Gastroesophageal sphincter (tissue), 4 donors: ENCODE data around the gene LENG8. TPM values are rescaled to one million over a fixed set of nuclear protein-coding genes. Genes with fewer than 3 reads are reported as not detected.
"Not testable (repeated sequence)": the region's sequence is repeated elsewhere in the genome, so short reads cannot be mapped to it uniquely, and the experiment has no call there.

Experiments
- ATAC-seq: fragments of 150-250 bp; one replicate; pipeline ENCODE4 v1.9.1; 2016; ENCODE audit warnings: mild to moderate bottlenecking, moderate library complexity
- H3K27ac ChIP-seq, 4 donors: fragments of 200-600 bp; sonication (generic) in 3 of 4; 1 replicate in 3 of 4; 2 replicates in 1 of 4; pipeline ENCODE4 v1.5.1; 2016 to 2019
- H3K27me3 ChIP-seq: fragments of 200-600 bp; sonication (generic); one replicate; pipeline ENCODE4 v1.5.1; 2019
- H3K36me3 ChIP-seq, 2 donors: fragments of 200-600 bp; sonication (generic); one replicate each; pipeline ENCODE4 v1.5.1; 2019; ENCODE audit warnings: control low read depth in 1 of 2
- H3K4me1 ChIP-seq, 3 donors: fragments of 200-600 bp; sonication (generic); 1 replicate in 2 of 3; 2 replicates in 1 of 3; pipeline ENCODE4 v1.5.1; 2016 to 2019; ENCODE audit warnings: control low read depth in 2 of 3
- H3K4me3 ChIP-seq, 2 donors: fragments of 200-600 bp; sonication (generic); one replicate each; pipeline ENCODE4 v1.5.1; 2019; ENCODE audit warnings: mild to moderate bottlenecking in 1 of 2, moderate library complexity in 1 of 2
- H3K9me3 ChIP-seq, 3 donors: fragments of 200-600 bp; sonication (generic); one replicate each; pipeline ENCODE4 v1.5.1; 2017 to 2019; ENCODE audit warnings: control low read depth in 2 of 3
- EP300 ChIP-seq: sonication (generic); formaldehyde crosslinking; IDR thresholded peaks from one replicate; pipeline ENCODE4 v1.6.1; 2017; ENCODE audit warnings: antibody characterized with exemption, mild to moderate bottlenecking
- POLR2A ChIP-seq, 2 donors: fragments of 450-650 bp; IDR thresholded peaks; one replicate each; pipeline ENCODE4 v1.6.1; 2017; ENCODE audit warnings: antibody characterized with exemption in 2 of 2, mild to moderate bottlenecking in 2 of 2, moderate library complexity in 1 of 2
- POLR2AphosphoS5 ChIP-seq: sonication (generic); formaldehyde crosslinking; IDR thresholded peaks from one replicate; pipeline ENCODE4 v1.6.1; 2017; ENCODE audit warnings: antibody characterized with exemption
- WGBS, 2 donors: methylation state at CpG; one replicate each; pipeline ENCODE4 v1.1.5; 2018; ENCODE audit warnings: low coverage in 1 of 2; 5-methylcytosine and 5-hydroxymethylcytosine counted together
- small RNA-seq, 4 donors: library from RNA; depleted of rRNA; stranded (forward); fragments of <200 nt; gene quantifications; one replicate each; pipeline ENCODE3, GENCODE V24; 2016
- total RNA-seq, 4 donors: library from RNA; depleted of rRNA; stranded (reverse); fragments of >200 nt; gene quantifications; one replicate each; pipeline ENCODE4 v1.1.0, GENCODE V29; 2016
- TF ChIP-seq, protein P1 (sequence below), 4 experiments: fragments of 200-600 bp in 2 of 4; fragments of 450-650 bp in 2 of 4; sonication (generic) in 1 of 4; IDR thresholded peaks; one replicate each; pipeline ENCODE4 v1.5.1; 2017 to 2019; ENCODE audit warnings: antibody characterized with exemption in 4 of 4, mild to moderate bottlenecking in 2 of 4, moderate library complexity in 2 of 4

Gene LENG8
- total RNA-seq, 4 donors from 2014 or later = 25.4 to 215 (median 80.9) TPM

DNA sequence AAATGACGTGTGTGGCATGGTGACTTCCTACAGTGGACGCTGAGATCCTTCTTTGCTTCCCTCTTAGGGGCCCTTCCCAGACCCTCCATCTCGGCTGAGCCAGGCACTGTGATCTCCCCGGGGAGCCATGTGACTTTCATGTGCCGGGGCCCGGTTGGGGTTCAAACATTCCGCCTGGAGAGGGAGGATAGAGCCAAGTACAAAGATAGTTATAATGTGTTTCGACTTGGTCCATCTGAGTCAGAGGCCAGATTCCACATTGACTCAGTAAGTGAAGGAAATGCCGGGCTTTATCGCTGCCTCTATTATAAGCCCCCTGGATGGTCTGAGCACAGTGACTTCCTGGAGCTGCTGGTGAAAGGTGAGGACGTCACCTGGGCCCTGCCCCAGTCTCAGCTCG, 58.8 kb downstream of the LENG8 start:
- Histone ChIP-seq H3K4me1 (no peaks in the 10 kb centered on the region), H3K27ac (no peak overlapping the region), H3K9me3 (no peaks in the 10 kb centered on the region), H3K36me3 (no peaks in the 10 kb centered on the region), H3K27me3 (peaks cover 47% of the 10 kb centered on the region), H3K4me3 (no peak overlapping the region)
- WGBS, 2 donors = 53% methylated on average over 6 of the region's 12 CpGs; no CpG with 5 or more reads in 1 of the 2 donors
- ATAC-seq = no peak
- TF ChIP-seq, protein P1, sequence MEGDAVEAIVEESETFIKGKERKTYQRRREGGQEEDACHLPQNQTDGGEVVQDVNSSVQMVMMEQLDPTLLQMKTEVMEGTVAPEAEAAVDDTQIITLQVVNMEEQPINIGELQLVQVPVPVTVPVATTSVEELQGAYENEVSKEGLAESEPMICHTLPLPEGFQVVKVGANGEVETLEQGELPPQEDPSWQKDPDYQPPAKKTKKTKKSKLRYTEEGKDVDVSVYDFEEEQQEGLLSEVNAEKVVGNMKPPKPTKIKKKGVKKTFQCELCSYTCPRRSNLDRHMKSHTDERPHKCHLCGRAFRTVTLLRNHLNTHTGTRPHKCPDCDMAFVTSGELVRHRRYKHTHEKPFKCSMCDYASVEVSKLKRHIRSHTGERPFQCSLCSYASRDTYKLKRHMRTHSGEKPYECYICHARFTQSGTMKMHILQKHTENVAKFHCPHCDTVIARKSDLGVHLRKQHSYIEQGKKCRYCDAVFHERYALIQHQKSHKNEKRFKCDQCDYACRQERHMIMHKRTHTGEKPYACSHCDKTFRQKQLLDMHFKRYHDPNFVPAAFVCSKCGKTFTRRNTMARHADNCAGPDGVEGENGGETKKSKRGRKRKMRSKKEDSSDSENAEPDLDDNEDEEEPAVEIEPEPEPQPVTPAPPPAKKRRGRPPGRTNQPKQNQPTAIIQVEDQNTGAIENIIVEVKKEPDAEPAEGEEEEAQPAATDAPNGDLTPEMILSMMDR (IDR thresholded peaks at IDR 0.05) = no peak
- TF ChIP-seq EP300 = no peak
- no peak for TF ChIP-seq POLR2A (IDR thresholded peaks at IDR 0.05)
- TF ChIP-seq POLR2AphosphoS5 = no peak

DNA sequence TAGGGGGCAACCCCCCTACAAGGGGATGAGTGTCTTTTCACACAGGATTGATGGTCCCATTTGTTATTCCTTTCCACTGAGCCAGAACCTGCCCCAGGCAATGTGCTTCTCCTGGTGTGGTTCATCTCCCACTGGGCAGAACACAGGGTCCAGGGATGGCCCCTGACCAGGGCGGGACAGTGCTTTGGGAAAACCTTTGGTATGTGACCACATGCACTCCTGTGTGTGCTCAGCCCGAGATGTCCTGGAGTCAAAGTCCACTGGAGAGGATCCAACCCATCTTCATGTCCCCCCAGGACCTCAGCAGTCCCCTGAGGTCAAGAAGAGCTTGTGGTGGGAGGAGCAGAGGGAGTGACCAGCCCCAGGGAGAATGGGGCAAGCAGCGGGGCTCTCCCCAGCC, 59.5 kb downstream of the LENG8 start:
- whole genome bisulfite sequencing, 2 donors = no CpG with 5 or more reads among the region's 3 CpGs
- H3K4me1 ChIP-seq, H3K4me3 ChIP-seq, H3K36me3 ChIP-seq, H3K27ac ChIP-seq, H3K9me3 ChIP-seq: not testable (repeated sequence)
- peaks cover 47% of the 10 kb centered on the region for H3K27me3 ChIP-seq
- ATAC-seq = peak; percentile 28

DNA sequence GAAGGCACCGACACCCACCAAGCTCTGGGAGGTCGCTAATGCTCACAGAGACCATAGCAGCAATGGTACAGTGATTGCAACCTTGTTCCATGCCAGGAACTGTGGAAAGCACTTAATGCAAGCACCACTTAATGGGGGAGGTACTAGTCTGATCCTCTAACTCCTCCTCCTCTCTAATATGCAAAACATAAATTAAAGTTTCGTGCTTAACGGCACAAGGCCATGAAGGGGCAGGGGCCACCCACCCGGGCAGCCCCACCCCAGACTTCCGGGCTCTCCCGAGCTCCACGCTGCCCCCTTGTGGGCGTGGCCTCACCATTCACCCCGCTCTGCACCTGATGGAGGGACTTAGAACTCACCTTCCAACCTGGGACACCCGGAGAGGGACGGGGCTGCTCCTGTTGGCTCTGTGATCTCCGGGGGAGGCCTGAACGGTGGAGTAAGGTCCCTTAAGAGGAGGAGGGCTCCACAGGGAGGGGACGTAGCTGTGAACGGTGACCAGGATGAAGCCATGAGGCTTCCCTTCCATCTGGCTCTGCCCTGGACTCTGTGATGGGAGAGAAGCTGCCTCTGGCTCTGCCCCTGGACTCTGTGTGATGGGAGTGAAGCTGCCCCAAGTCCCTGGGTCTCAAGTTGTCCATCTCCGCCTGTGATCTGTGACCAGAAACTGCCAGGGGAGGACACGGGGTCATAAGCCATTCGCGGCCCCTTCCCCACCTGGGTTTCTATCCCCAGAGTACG, 60.4 kb downstream of the LENG8 start:
- not testable (repeated sequence) for ATAC-seq, H3K4me1 ChIP-seq, H3K9me3 ChIP-seq, H3K27ac ChIP-seq, H3K4me3 ChIP-seq, H3K36me3 ChIP-seq
- H3K27me3 ChIP-seq = peaks cover 49% of the 10 kb centered on the region
- no CpG with 5 or more reads among the region's 21 CpGs for WGBS, 2 donors

Small RNA genes lying within 50 kb of the gene (small RNA-seq; reads per million reads assigned to genes)
- 0 reads per million in 4 donors for gene AC245884.3

Other genes starting within 250 kb of the LENG8 start
- gene RPS9, start 248.3 kb upstream of the LENG8 start, total RNA-seq = 1,000 to 10,000 TPM; 1,142 to 2,786 (median 1,584) TPM
- 10 to 100 TPM in 3 of 4 donors, 1 to 10 TPM in 1; 6.8 to 29.9 (median 21.3) TPM for gene LILRB3, start 226.2 kb upstream of the LENG8 start, total RNA-seq
- gene LILRA6, start 206.4 kb upstream of the LENG8 start, total RNA-seq = 1 to 10 TPM in 3 of 4 donors, under 1 TPM in 1; 0.31 to 4.2 (median 2.2) TPM
- gene LILRB5, start 191.9 kb upstream of the LENG8 start, total RNA-seq = 10 to 100 TPM; 12.5 to 17.5 (median 15.1) TPM
- 1 to 10 TPM in 3 of 4 donors, under 1 TPM in 1; 0.93 to 5.0 (median 1.9) TPM for gene LILRB2, start 168.1 kb upstream of the LENG8 start, total RNA-seq
- gene LILRA5, start 136.0 kb upstream of the LENG8 start, total RNA-seq = 1 to 10 TPM in 3 of 4 donors, not detected in 1; 2.7 to 8.6 (median 2.8) TPM
- gene LILRA4, start 110.0 kb upstream of the LENG8 start, total RNA-seq = not detected
- 10 to 100 TPM in 2 of 4 donors, 1 to 10 TPM in 2; 4.8 to 22.5 (median 8.3) TPM for gene LAIR1, start 84.3 kb upstream of the LENG8 start, total RNA-seq
- gene TTYH1, start 33.7 kb upstream of the LENG8 start, total RNA-seq = 10 to 100 TPM in 1 of 4 donors, 1 to 10 TPM in 3; 1.2 to 19.8 (median 5.5) TPM
- gene LENG9, start 14.6 kb downstream of the LENG8 start, total RNA-seq = 1 to 10 TPM; 2.6 to 9.1 (median 4.5) TPM
- 10 to 100 TPM in 3 of 4 donors, 1 to 10 TPM in 1; 4.2 to 24.1 (median 12.8) TPM for gene CDC42EP5, start 24.1 kb downstream of the LENG8 start, total RNA-seq
- gene LAIR2, start 53.6 kb downstream of the LENG8 start, total RNA-seq = not detected
- gene LILRA2, start 124.6 kb downstream of the LENG8 start, total RNA-seq = 1 to 10 TPM in 2 of 4 donors, under 1 TPM in 2; 0.47 to 2.4 (median 1.5) TPM
- gene LILRA1, start 144.4 kb downstream of the LENG8 start, total RNA-seq = under 1 TPM in 2 of 4 donors, not detected in 2; 0.85 to 0.94 TPM
- 1 to 10 TPM in 2 of 4 donors, under 1 TPM in 2; 0.79 to 3.4 (median 1.2) TPM for gene LILRB1, start 181.3 kb downstream of the LENG8 start, total RNA-seq
- gene LILRB4, start 213.8 kb downstream of the LENG8 start, total RNA-seq = 10 to 100 TPM in 1 of 4 donors, 1 to 10 TPM in 2, under 1 TPM in 1; 0.77 to 14.3 (median 2.5) TPM